Panc1 (cell line): ENCODE measurements around the gene ATF3. TPM values are rescaled to one million over a fixed set of nuclear protein-coding genes. Genes with fewer than 3 reads are reported as not detected.

Experiments used
- ATAC-seq: fragments of 200-7000 bp; cut with Tn5 transposase; 2 replicates; pipeline ENCODE4 v1.9.1; 2020; ENCODE audit warnings: mild to moderate bottlenecking, moderate library complexity
- Bru-seq: library from RNA; stranded (reverse); fragments of 400-500 nt; gene quantifications from one replicate; lab custom pipeline; 2021; lab: Mats Ljungman, UMichigan
- BruChase-seq, 2 experiments: library from RNA; stranded (reverse); fragments of 400-500 nt; gene quantifications; one replicate each; lab custom pipeline; 2021; lab: Mats Ljungman, UMichigan
- BruUV-seq: library from RNA; stranded (reverse); fragments of 400-500 nt; replicated peaks from 2 replicates; lab custom pipeline; 2021; lab: Mats Ljungman, UMichigan
- CTCF ChIA-PET: fragments of 300-600 bp; sonication (Branson Sonifier 250); formaldehyde crosslinking; loops from one replicate; lab custom pipeline; 2022; ENCODE audit warnings: antibody characterized with exemption; lab: Charles Lee
- POLR2A ChIA-PET: fragments of 300-600 bp; sonication (Branson Sonifier 250); formaldehyde crosslinking; loops from one replicate; lab custom pipeline; 2022; ENCODE audit warnings: antibody characterized with exemption; lab: Charles Lee
- DNase-seq: peaks from one replicate; pipeline ENCODE4 v3.0.0-alpha.2; 2010; ENCODE audit warnings: low read depth, low spot score
- H3K27ac ChIP-seq: 2 replicates; pipeline ENCODE4 v1.5.1; 2011; ENCODE audit warnings: mild to moderate bottlenecking, low read length, inconsistent platforms
- H3K27me3 ChIP-seq: fragments of 200-500 bp; sonication (Bioruptor generic); 2 replicates; pipeline ENCODE4 v1.6.0; 2014; ENCODE audit warnings: low read length, inconsistent platforms; ENCODE audit not compliant: control insufficient read depth, insufficient read depth
- H3K36me3 ChIP-seq: fragments of 200-500 bp; sonication (Bioruptor generic); 2 replicates; pipeline ENCODE4 v1.5.1; 2014; ENCODE audit warnings: inconsistent platforms, mild to moderate bottlenecking, low read length, moderate library complexity; ENCODE audit not compliant: control insufficient read depth, insufficient read depth
- H3K4me1 ChIP-seq: 2 replicates; pipeline ENCODE4 v1.5.1; 2011; ENCODE audit warnings: inconsistent platforms, mild to moderate bottlenecking, low read length, moderate library complexity; ENCODE audit not compliant: control insufficient read depth, insufficient read depth
- H3K4me3 ChIP-seq, 2 experiments: 2 replicates each; pipeline ENCODE4 v1.5.1; 2011 to 2012; ENCODE audit warnings: low read depth in 2 of 2, low read length in 2 of 2, mild to moderate bottlenecking in 2 of 2, inconsistent platforms in 1 of 2, moderate library complexity in 1 of 2
- H3K9me3 ChIP-seq: fragments of 200-500 bp; sonication (Bioruptor generic); 2 replicates; pipeline ENCODE4 v1.5.1; 2014; ENCODE audit warnings: low read depth, mild to moderate bottlenecking, inconsistent platforms, low read length, moderate library complexity; ENCODE audit not compliant: control insufficient read depth, insufficient read depth
- CTCF ChIP-seq: fragments of 450-650 bp; IDR thresholded peaks from 2 replicates; pipeline ENCODE4 v1.5.1; 2017; ENCODE audit warnings: mild to moderate bottlenecking
- POLR2AphosphoS5 ChIP-seq: IDR thresholded peaks from 2 replicates; pipeline ENCODE4 v1.6.1; 2012; ENCODE audit warnings: mild to moderate bottlenecking, low read depth, low read length, moderate library complexity
- REST ChIP-seq, 2 experiments: IDR thresholded peaks; 2 replicates each; pipeline ENCODE4 v1.6.1; 2011 to 2012; ENCODE audit warnings: low read depth in 2 of 2, control low read depth in 1 of 2, low read length in 1 of 2, mild to moderate bottlenecking in 1 of 2, moderate library complexity in 1 of 2; ENCODE audit not compliant: insufficient read depth in 1 of 2
- SIN3A ChIP-seq: IDR thresholded peaks from 2 replicates; pipeline ENCODE4 v1.6.1; 2012; ENCODE audit warnings: low read depth, mild to moderate bottlenecking, low read length, moderate library complexity, borderline replicate concordance; ENCODE audit not compliant: insufficient read depth
- TCF7L2 ChIP-seq: IDR thresholded peaks from 2 replicates; pipeline ENCODE4 v1.6.1; 2011; ENCODE audit warnings: mild to moderate bottlenecking, low read depth, low read length, inconsistent platforms
- in situ Hi-C: cut with HindIII; loops from 2 replicates; pipeline ENCODE4 v1.10.0; 2016; ENCODE audit warnings: low sequenced_read_pairs, low pct_unique_long_range_greater_than_20kb
- intact Hi-C: fragments of 100-400 bp; cut with micrococcal nuclease; formaldehyde crosslinking; loops from one replicate; pipeline ENCODE4 v1.10.0; 2022; ENCODE audit not compliant: unreplicated experiment
- long read RNA-seq: library from polyadenylated mRNA; unstranded; transcript quantifications from one replicate; pipeline ENCODE4 v2.0.0, GENCODE V29; 2021; ENCODE audit not compliant: unreplicated experiment
- polyA plus RNA-seq: library from polyadenylated mRNA; unstranded; fragments of >200 nt; gene quantifications from one replicate; pipeline ENCODE4 v1.2.1, GENCODE V29; 2012; ENCODE audit warnings: missing spikeins; ENCODE audit not compliant: insufficient read length
- total RNA-seq: library from RNA; stranded (reverse); gene quantifications from one replicate; pipeline ENCODE4 v1.2.1, GENCODE V29; 2021; ENCODE audit not compliant: unreplicated experiment

ATF3 gene
- total RNA-seq: 13.3 TPM
- 8.6 TPM for polyA plus RNA-seq
- percentile 60 among the genes with signal in this experiment for Bru-seq, nascent RNA
- percentile 46 among the genes with signal in this experiment for BruChase-seq, experiment 1, labeled RNA remaining after a 2-hour chase
- percentile 40 among the genes with signal in this experiment for BruChase-seq, experiment 2, labeled RNA remaining after a 6-hour chase
- long read RNA-seq, transcript ATF3-202 (4 exons, 2,033 nt): major isoform, 11 of 13 reads
- long read RNA-seq, partial matches to known transcripts: 0 of 13 reads
- long read RNA-seq, other reads (novel, unspliced or antisense): 2 of 13 reads

GRCh38 chr1:212608392-212608958 is at the start of gene ATF3:
Gene ATF3 (plus strand): TSS chr1:212608761. CDS start chr1:212615022, 6,261 bp downstream.
- Histone ChIP-seq H3K9me3 (no peaks in the 10 kb centered on the region), H3K36me3 (no peaks in the 10 kb centered on the region), H3K27me3 (peaks cover 41% of the 10 kb centered on the region), H3K4me3 (peak within 1 kb of the TSS; percentile 74 to 84), H3K27ac (peak within 1 kb of the TSS; percentile 84), H3K4me1 (peaks cover 20% of the 10 kb centered on the region)
- intact Hi-C loops: no loop called here
- TF ChIP-seq REST (IDR thresholded peaks at IDR 0.05; ENCODE audit: insufficient read depth in 1 of 2, low read depth in 2 of 2, low read length in 1 of 2) (peak in 1 of 2 experiments; percentile 45; a peak in 1 of 4 replicates), SIN3A (peak; percentile 73; the same call in 1 of the 2 replicates), POLR2AphosphoS5 (peak; percentile 94), TCF7L2 (no peak; the same call in none of the 2 replicates), CTCF (no peak)
- CTCF ChIA-PET: interaction anchor here (0.5 to 0.8 kb wide), 4 partner anchors 14 to 198 kb away, joined by 5 to 9 read pairs (median 6); no protein-coding TSS in a partner anchor
- ATAC-seq (peak; percentile 89), DNase-seq (peak; percentile 96)
- in situ Hi-C loops: no loop called here
- POLR2A ChIA-PET: interaction anchor here (0.5 to 1.1 kb wide), 23 partner anchors 11 to 1337 kb away, joined by 3 to 17 read pairs (median 6); no protein-coding TSS in a partner anchor
- no TSS peak for BruUV-seq

DNA sequence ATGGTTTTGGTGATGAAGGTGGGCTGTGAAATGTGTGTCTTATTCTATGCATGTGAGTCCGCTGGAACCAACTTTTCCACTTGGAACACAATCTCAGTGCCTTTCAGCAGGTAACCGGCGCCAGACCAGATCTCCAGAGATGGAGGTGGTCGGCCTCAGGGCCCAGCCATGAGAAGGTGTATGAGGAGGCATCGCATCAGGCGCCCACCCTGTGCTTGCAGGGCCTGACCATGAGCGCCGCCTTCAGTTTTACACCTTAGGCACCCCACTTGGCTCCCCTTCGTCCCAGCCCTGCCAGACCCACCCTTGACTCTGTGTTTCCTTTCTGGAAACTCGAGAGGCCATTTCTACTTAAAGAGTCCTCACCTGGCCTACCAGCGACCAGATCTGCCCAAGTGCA is 48.6 kb upstream of the ATF3 start:
- no peak overlapping the region for H3K4me3 ChIP-seq
- H3K27ac ChIP-seq: peak overlapping the region; percentile 92; the same call in 1 of the 2 replicates
- no TSS peak for BruUV-seq
- ATAC-seq: no peak
- TF ChIP-seq REST (IDR thresholded peaks at IDR 0.05; ENCODE audit: insufficient read depth in 1 of 2, low read depth in 2 of 2, low read length in 1 of 2): no peak
- no peak for TF ChIP-seq POLR2AphosphoS5
- no peak for TF ChIP-seq CTCF
- no peak for TF ChIP-seq SIN3A
- no peak for TF ChIP-seq TCF7L2
- in situ Hi-C loops (no loop called here), intact Hi-C loops (no loop called here)
- H3K27me3 ChIP-seq: no peaks in the 10 kb centered on the region
- H3K36me3 ChIP-seq: no peaks in the 10 kb centered on the region
- ChIA-PET CTCF (interaction anchor here (0.6 kb wide), 1 partner anchor 104 kb away, joined by 3 read pairs; no protein-coding TSS in a partner anchor), POLR2A (no interaction called here)
- H3K4me1 ChIP-seq: peaks cover 11% of the 10 kb centered on the region; the same call in 1 of the 2 replicates
- no peaks in the 10 kb centered on the region for H3K9me3 ChIP-seq
- DNase-seq: no peak
